ENCODE measurements around the gene SPEM2. TPM values are rescaled to one million over a fixed set of nuclear protein-coding genes. Genes with fewer than 3 reads are reported as not detected.

SPEM2 gene
- total RNA-seq, 1 experiment from 2014 or later, result not detected

DNA sequence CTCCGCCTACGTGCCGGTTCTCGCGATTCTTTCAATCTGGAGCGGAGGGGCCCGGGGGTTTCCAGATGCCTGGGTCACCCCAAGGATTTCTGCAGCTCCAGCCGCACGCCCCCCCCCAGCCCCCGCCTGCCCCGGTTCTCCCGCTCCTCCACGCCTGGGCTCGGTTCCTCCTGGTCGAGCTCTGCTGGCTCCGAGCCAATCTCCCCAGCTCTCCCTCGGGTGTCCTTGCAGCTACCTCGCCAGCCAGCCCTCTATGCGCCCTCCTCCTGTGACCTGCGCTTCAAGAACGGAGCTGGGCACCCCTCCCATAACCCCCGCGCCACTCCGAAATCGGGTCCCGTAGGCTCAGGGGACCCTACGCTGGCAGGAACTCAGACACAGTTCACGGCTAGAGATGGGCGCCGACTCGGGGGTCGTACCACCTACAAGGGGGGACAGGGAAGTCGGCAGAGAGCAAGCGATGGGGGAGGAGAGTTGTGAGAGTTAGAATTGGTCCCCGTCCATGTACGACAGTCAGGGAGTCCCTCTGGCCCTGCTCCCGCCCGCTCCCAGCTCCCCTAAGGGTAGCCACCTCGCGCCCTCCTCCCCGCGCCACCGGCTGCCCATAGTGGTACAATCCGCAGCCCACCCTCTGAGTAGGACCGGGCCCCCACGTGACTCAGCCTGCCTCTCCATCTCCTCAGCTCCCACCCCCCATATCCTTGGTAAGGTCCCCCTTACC is 14.9 kb downstream of the SPEM2 start:
- Histone ChIP-seq H3K36me3 (ENCODE audit: low read depth, low read length) (no peaks in the 10 kb centered on the region), H3K4me2 (ENCODE audit: low read length) (peak overlapping the region; percentile 98), H2AFZ (ENCODE audit: low read length) (peak overlapping the region; percentile 81), H3K27ac (ENCODE audit: low read length) (no peak overlapping the region), H3K9me3 (ENCODE audit: low read length) (no peaks in the 10 kb centered on the region), H3F3A (ENCODE audit: low read length, unreplicated experiment) (no peaks in the 10 kb centered on the region), H3K9me2 (replicated peaks; ENCODE audit: low read length) (no peaks in the 10 kb centered on the region), H3K4me3 (ENCODE audit: low read length) (peak overlapping the region; percentile 74), H3K4me1 (ENCODE audit: insufficient read depth, low read length) (peaks cover 4% of the 10 kb centered on the region; the same call in 1 of the 2 replicates), H4K20me1 (ENCODE audit: low read length) (no peaks in the 10 kb centered on the region), H3K9ac (ENCODE audit: low read length) (peak overlapping the region; percentile 48), H3K27me3 (ENCODE audit: low read length) (no peaks in the 10 kb centered on the region), H3K79me2 (ENCODE audit: low read length) (0 out of 2 replicates have a peak, but pooled peaks cover 5% of the 10 kb centered on the region)
- intact Hi-C loops (cut with micrococcal nuclease), result no loop called here
- DNase-seq (peak; percentile 28), ATAC-seq (no peak)
- ChIA-PET POLR2A (ENCODE audit: unreplicated experiment) (interaction anchor here (0.7 kb wide), 1 partner anchor 247 kb away, joined by 5 read pairs; no protein-coding TSS in a partner anchor), CTCF (interaction anchor here (0.5 kb wide), 1 partner anchor 14 kb away, joined by 3 read pairs; no protein-coding TSS in a partner anchor)
- TF ChIP-seq EZH2 (IDR thresholded peaks at IDR 0.05; ENCODE audit: low read length, unreplicated experiment), result no peak
- BruUV-seq (replicated peaks), result no TSS peak

DNA sequence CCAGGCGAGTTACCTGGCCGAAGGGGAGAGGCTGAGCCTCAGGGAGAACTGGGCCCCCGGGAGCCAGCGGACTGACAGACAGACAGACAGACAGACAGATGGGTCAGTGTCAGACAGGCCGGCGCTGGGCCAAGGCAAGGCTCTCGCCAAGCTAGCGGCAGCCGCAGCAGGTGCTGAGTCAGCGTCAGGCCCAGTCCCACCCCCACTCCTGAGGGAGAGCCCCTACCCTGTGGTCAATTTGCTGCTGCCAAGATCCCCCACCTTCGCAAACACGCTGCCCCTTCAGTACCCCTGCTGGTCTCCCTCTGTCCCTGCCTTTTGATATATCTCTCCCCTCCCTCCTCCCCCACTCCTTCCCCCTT is 15.4 kb downstream of the SPEM2 start:
- Histone ChIP-seq H3K36me3 (ENCODE audit: low read depth, low read length) (no peaks in the 10 kb centered on the region), H3K27ac (ENCODE audit: low read length) (no peak overlapping the region), H3K4me3 (ENCODE audit: low read length) (peak overlapping the region; percentile 74), H3F3A (ENCODE audit: low read length, unreplicated experiment) (no peaks in the 10 kb centered on the region), H3K27me3 (ENCODE audit: low read length) (no peaks in the 10 kb centered on the region), H2AFZ (ENCODE audit: low read length) (peak overlapping the region; percentile 81; the same call in 1 of the 2 replicates), H3K4me2 (ENCODE audit: low read length) (peak overlapping the region; percentile 98), H4K20me1 (ENCODE audit: low read length) (no peaks in the 10 kb centered on the region), H3K4me1 (ENCODE audit: insufficient read depth, low read length) (peaks cover 4% of the 10 kb centered on the region; the same call in 1 of the 2 replicates), H3K79me2 (ENCODE audit: low read length) (0 out of 2 replicates have a peak, but pooled peaks cover 5% of the 10 kb centered on the region), H3K9me2 (replicated peaks; ENCODE audit: low read length) (no peaks in the 10 kb centered on the region), H3K9ac (ENCODE audit: low read length) (no peak overlapping the region), H3K9me3 (ENCODE audit: low read length) (no peaks in the 10 kb centered on the region)
- ATAC-seq (peak; percentile 30), DNase-seq (peak; percentile 36)
- ChIA-PET POLR2A (ENCODE audit: unreplicated experiment) (interaction anchor here (0.7 kb wide), 1 partner anchor 247 kb away, joined by 5 read pairs; no protein-coding TSS in a partner anchor), CTCF (no interaction called here)
- no TSS peak for BruUV-seq (replicated peaks)
- TF ChIP-seq EZH2phosphoT487 (IDR thresholded peaks at IDR 0.05; ENCODE audit: borderline replicate concordance, low read length) (no peak), EZH2 (IDR thresholded peaks at IDR 0.05; ENCODE audit: low read length, unreplicated experiment) (no peak)
- TF ChIP-seq, protein P1, sequence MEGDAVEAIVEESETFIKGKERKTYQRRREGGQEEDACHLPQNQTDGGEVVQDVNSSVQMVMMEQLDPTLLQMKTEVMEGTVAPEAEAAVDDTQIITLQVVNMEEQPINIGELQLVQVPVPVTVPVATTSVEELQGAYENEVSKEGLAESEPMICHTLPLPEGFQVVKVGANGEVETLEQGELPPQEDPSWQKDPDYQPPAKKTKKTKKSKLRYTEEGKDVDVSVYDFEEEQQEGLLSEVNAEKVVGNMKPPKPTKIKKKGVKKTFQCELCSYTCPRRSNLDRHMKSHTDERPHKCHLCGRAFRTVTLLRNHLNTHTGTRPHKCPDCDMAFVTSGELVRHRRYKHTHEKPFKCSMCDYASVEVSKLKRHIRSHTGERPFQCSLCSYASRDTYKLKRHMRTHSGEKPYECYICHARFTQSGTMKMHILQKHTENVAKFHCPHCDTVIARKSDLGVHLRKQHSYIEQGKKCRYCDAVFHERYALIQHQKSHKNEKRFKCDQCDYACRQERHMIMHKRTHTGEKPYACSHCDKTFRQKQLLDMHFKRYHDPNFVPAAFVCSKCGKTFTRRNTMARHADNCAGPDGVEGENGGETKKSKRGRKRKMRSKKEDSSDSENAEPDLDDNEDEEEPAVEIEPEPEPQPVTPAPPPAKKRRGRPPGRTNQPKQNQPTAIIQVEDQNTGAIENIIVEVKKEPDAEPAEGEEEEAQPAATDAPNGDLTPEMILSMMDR (conservative IDR thresholded peaks at IDR 0.05; ENCODE audit: low read depth, low read length), result no peak
- intact Hi-C loops (cut with micrococcal nuclease), result no loop called here

DNA sequence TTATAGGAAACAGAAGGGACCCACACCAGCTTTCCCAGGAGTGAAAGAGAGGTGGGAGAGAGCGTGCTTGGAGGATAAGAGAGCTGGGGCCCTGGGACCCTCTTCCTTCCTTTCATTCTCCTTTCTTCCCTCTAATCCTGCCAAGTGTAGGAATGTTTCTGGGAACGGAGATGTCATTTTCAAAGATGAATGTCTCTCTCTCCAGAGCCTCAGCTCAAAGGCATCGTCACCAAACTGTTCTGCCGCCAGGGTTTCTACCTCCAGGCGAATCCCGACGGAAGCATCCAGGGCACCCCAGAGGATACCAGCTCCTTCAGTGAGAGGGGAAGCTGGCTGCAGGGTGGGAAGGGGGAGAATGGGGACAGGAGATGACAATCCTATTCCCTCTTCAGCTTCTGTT is 15.8 kb downstream of the SPEM2 start:
- TF ChIP-seq, protein P1 (conservative IDR thresholded peaks at IDR 0.05; ENCODE audit: low read depth, low read length), result no peak
- TF ChIP-seq EZH2 (IDR thresholded peaks at IDR 0.05; ENCODE audit: low read length, unreplicated experiment) (no peak), EZH2phosphoT487 (IDR thresholded peaks at IDR 0.05; ENCODE audit: borderline replicate concordance, low read length) (no peak)
- no peak overlapping the region for H3K9ac ChIP-seq (ENCODE audit: low read length)
- H3K36me3 ChIP-seq (ENCODE audit: low read depth, low read length), result no peaks in the 10 kb centered on the region
- H3K27ac ChIP-seq (ENCODE audit: low read length), result no peak overlapping the region
- DNase-seq (no peak), ATAC-seq (no peak)
- no peaks in the 10 kb centered on the region for H4K20me1 ChIP-seq (ENCODE audit: low read length)
- H3K4me2 ChIP-seq (ENCODE audit: low read length), result peak overlapping the region; percentile 98; the same call in 1 of the 2 replicates
- 0 out of 2 replicates have a peak, but pooled peaks cover 5% of the 10 kb centered on the region for H3K79me2 ChIP-seq (ENCODE audit: low read length)
- no peak overlapping the region for H2AFZ ChIP-seq (ENCODE audit: low read length)
- no TSS peak for BruUV-seq (replicated peaks)
- no peak overlapping the region for H3K4me3 ChIP-seq (ENCODE audit: low read length)
- H3K27me3 ChIP-seq (ENCODE audit: low read length), result no peaks in the 10 kb centered on the region
- ChIA-PET CTCF (no interaction called here), POLR2A (ENCODE audit: unreplicated experiment) (interaction anchor here (0.7 kb wide), 1 partner anchor 248 kb away, joined by 5 read pairs; no protein-coding TSS in a partner anchor)
- peaks cover 3% of the 10 kb centered on the region; the same call in 1 of the 2 replicates for H3K4me1 ChIP-seq (ENCODE audit: insufficient read depth, low read length)
- H3F3A ChIP-seq (ENCODE audit: low read length, unreplicated experiment), result no peaks in the 10 kb centered on the region
- no peaks in the 10 kb centered on the region for H3K9me2 ChIP-seq (replicated peaks; ENCODE audit: low read length)
- intact Hi-C loops (cut with micrococcal nuclease), result no loop called here
- no peaks in the 10 kb centered on the region for H3K9me3 ChIP-seq (ENCODE audit: low read length)
